ENCODE results near the gene ADGRA3.

ADGRA3 gene

DNA sequence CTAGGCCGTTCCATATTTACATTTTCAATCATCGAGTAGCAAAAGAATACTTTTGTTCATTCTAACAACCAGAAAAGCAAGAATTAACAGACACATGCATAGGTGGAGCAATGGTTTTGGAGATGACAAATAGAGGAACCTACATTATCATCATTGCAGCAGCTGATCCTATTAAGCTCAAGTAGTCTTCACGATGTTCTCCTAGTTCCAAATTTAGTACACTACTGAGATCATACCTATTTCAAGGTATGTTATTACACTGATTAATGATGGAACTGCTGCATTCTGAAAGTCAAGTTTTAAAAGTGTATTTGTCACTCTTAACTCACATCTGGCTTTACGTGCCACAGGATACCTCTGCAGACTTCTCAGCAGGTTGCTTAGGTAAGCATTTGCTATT is 87.4 kb downstream of the ADGRA3 start:
- Histone ChIP-seq H4K20me1 (ENCODE audit: insufficient read depth, low read length, poor library complexity, severe bottlenecking) (no peaks in the 10 kb centered on the region), H3K4me1 (ENCODE audit: insufficient read depth, low read length, poor library complexity, severe bottlenecking) (no peaks in the 10 kb centered on the region), H3K9me2 (replicated peaks; ENCODE audit: low read depth, low read length) (no peaks in the 10 kb centered on the region), H3K27me3 (ENCODE audit: insufficient read depth, low read length, poor library complexity, severe bottlenecking) (no peaks in the 10 kb centered on the region), H3K9ac (ENCODE audit: low read depth, low read length, poor library complexity, severe bottlenecking) (no peak overlapping the region), H3K36me3 (ENCODE audit: insufficient read depth, low read length) (peaks cover 19% of the 10 kb centered on the region; the same call in 1 of the 2 replicates), H3K9me3 (ENCODE audit: insufficient read depth, low read depth, low read length) (no peaks in the 10 kb centered on the region), H3K4me3 (ENCODE audit: low read length, poor library complexity, severe bottlenecking) (no peak overlapping the region), H2AFZ (ENCODE audit: low read length) (no peak overlapping the region), H3K79me2 (ENCODE audit: insufficient read depth, low read length) (no peaks in the 10 kb centered on the region), H3F3A (ENCODE audit: low read depth) (no peaks in the 10 kb centered on the region), H3K4me2 (ENCODE audit: low read depth, low read length, poor library complexity, severe bottlenecking) (no peak overlapping the region)
- TF ChIP-seq, protein P1, sequence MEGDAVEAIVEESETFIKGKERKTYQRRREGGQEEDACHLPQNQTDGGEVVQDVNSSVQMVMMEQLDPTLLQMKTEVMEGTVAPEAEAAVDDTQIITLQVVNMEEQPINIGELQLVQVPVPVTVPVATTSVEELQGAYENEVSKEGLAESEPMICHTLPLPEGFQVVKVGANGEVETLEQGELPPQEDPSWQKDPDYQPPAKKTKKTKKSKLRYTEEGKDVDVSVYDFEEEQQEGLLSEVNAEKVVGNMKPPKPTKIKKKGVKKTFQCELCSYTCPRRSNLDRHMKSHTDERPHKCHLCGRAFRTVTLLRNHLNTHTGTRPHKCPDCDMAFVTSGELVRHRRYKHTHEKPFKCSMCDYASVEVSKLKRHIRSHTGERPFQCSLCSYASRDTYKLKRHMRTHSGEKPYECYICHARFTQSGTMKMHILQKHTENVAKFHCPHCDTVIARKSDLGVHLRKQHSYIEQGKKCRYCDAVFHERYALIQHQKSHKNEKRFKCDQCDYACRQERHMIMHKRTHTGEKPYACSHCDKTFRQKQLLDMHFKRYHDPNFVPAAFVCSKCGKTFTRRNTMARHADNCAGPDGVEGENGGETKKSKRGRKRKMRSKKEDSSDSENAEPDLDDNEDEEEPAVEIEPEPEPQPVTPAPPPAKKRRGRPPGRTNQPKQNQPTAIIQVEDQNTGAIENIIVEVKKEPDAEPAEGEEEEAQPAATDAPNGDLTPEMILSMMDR (conservative IDR thresholded peaks at IDR 0.05; ENCODE audit: low read length) = no peak
- no peak for TF ChIP-seq EZH2phosphoT487 (IDR thresholded peaks at IDR 0.05; ENCODE audit: borderline replicate concordance)

DNA sequence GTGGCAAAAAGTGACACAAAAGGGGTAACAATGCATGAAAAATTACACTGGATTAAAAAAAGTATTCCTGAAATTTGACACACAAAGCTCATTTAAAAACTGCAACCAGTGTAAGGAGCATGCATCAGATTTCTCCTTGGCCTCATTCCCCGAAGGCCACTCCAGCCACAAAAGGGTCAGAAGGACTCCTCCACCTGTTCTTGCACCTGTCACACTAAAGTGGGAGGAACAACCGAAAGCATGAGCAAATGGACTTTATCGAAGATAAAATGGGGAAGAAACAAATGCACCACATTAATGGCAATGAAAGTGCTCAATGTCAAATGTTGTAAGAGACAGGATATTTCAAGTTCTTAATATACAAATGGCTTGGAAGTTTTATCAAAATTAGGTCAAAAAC is 88.2 kb downstream of the ADGRA3 start:
- Histone ChIP-seq H2AFZ (ENCODE audit: low read length) (no peak overlapping the region), H3K79me2 (ENCODE audit: insufficient read depth, low read length) (no peaks in the 10 kb centered on the region), H3K9ac (ENCODE audit: low read depth, low read length, poor library complexity, severe bottlenecking) (no peak overlapping the region), H3F3A (ENCODE audit: low read depth) (no peaks in the 10 kb centered on the region), H3K9me3 (ENCODE audit: insufficient read depth, low read depth, low read length) (no peaks in the 10 kb centered on the region), H3K4me3 (ENCODE audit: low read length, poor library complexity, severe bottlenecking) (no peak overlapping the region), H3K9me2 (replicated peaks; ENCODE audit: low read depth, low read length) (no peaks in the 10 kb centered on the region), H4K20me1 (ENCODE audit: insufficient read depth, low read length, poor library complexity, severe bottlenecking) (no peaks in the 10 kb centered on the region), H3K36me3 (ENCODE audit: insufficient read depth, low read length) (peaks cover 15% of the 10 kb centered on the region; the same call in 1 of the 2 replicates), H3K4me2 (ENCODE audit: low read depth, low read length, poor library complexity, severe bottlenecking) (no peak overlapping the region), H3K27me3 (ENCODE audit: insufficient read depth, low read length, poor library complexity, severe bottlenecking) (no peaks in the 10 kb centered on the region), H3K4me1 (ENCODE audit: insufficient read depth, low read length, poor library complexity, severe bottlenecking) (no peaks in the 10 kb centered on the region)
- no peak for TF ChIP-seq EZH2phosphoT487 (IDR thresholded peaks at IDR 0.05; ENCODE audit: borderline replicate concordance)
- TF ChIP-seq, protein P1 (conservative IDR thresholded peaks at IDR 0.05; ENCODE audit: low read length) = no peak

DNA sequence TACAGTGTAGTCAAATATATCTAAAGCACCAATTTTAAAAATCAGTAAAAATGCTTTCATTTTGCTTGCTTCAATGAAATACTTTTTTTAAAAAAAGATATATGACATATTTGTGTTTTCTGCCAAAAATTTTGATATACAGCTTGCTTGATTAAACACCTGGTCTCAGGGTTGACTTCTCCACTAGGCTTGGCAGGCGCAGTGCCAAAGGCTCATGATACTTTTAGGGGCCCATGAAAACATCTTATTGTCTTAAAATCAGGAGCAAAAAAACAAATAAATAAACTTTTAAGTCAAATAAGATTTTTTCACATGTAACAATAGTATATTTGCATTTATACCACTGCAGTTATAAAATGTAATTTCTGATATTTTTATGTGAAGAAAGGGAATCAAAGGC is 95.6 kb downstream of the ADGRA3 start:
- H3K79me2 ChIP-seq (ENCODE audit: insufficient read depth, low read length) = no peaks in the 10 kb centered on the region
- H3K36me3 ChIP-seq (ENCODE audit: insufficient read depth, low read length) = peaks cover 8% of the 10 kb centered on the region; the same call in 1 of the 2 replicates
- no peak overlapping the region for H2AFZ ChIP-seq (ENCODE audit: low read length)
- H4K20me1 ChIP-seq (ENCODE audit: insufficient read depth, low read length, poor library complexity, severe bottlenecking) = no peaks in the 10 kb centered on the region
- H3K4me1 ChIP-seq (ENCODE audit: insufficient read depth, low read length, poor library complexity, severe bottlenecking) = peaks cover 11% of the 10 kb centered on the region
- no peaks in the 10 kb centered on the region for H3F3A ChIP-seq (ENCODE audit: low read depth)
- no peaks in the 10 kb centered on the region for H3K9me3 ChIP-seq (ENCODE audit: insufficient read depth, low read depth, low read length)
- H3K4me3 ChIP-seq (ENCODE audit: low read length, poor library complexity, severe bottlenecking) = no peak overlapping the region
- no peak overlapping the region for H3K4me2 ChIP-seq (ENCODE audit: low read depth, low read length, poor library complexity, severe bottlenecking)
- no peaks in the 10 kb centered on the region for H3K9me2 ChIP-seq (replicated peaks; ENCODE audit: low read depth, low read length)
- H3K9ac ChIP-seq (ENCODE audit: low read depth, low read length, poor library complexity, severe bottlenecking) = no peak overlapping the region
- TF ChIP-seq EZH2phosphoT487 (IDR thresholded peaks at IDR 0.05; ENCODE audit: borderline replicate concordance) = no peak
- TF ChIP-seq, protein P1 (conservative IDR thresholded peaks at IDR 0.05; ENCODE audit: low read length) = no peak
- no peaks in the 10 kb centered on the region for H3K27me3 ChIP-seq (ENCODE audit: insufficient read depth, low read length, poor library complexity, severe bottlenecking)
